ENCODE measurements around the gene NSG1. TPM values are rescaled to one million over a fixed set of nuclear protein-coding genes. Genes with fewer than 3 reads are reported as not detected.
A peak's percentile ranks its signal among the peaks of the same experiment; 100 is the strongest.

Gene NSG1
- total and polyA plus RNA-seq, 9 of the 15 experiments (the other 6 are each of a cell fraction or from before 2014, with no cell fraction given) = not detected

GRCh38 chr4:4440333-4441061, 53.6 kb downstream of the NSG1 start:
- H3K27me3 ChIP-seq (ENCODE audit: control insufficient read depth in 2 of 2, insufficient read depth in 2 of 2, low read length in 2 of 2) = no peaks in the 10 kb centered on the region
- no peaks in the 10 kb centered on the region for H4K20me1 ChIP-seq (replicated peaks; ENCODE audit: control insufficient read depth, insufficient read depth, low read length)
- no peaks in the 10 kb centered on the region for H3K79me2 ChIP-seq (ENCODE audit: control insufficient read depth, insufficient read depth, low read length)
- POLR2A ChIA-PET = interaction anchor here (0.7 kb wide), 1 partner anchor 101 kb away, joined by 3 read pairs; no protein-coding TSS in a partner anchor
- in situ Hi-C loops (cut with MboI) (no loop called here), intact Hi-C loops (cut with micrococcal nuclease) (no loop called here)
- H3K27ac ChIP-seq (ENCODE audit: extremely low read depth, low read depth, low read length) = no peak overlapping the region
- FAIRE-seq = peak; percentile 11
- CTCF ChIA-PET (ENCODE audit: low intra/inter-chr PET ratio) = no interaction called here
- no peak overlapping the region for H3K4me3 ChIP-seq
- no peak overlapping the region for H2AFZ ChIP-seq (ENCODE audit: low read depth, low read length)
- DNase-seq (ENCODE audit: extremely low read depth in 1 of 4, low spot score in 3 of 4) = no peak
- TF ChIP-seq ZBTB33 (CRISPR knock-in tag; IDR thresholded peaks at IDR 0.05) = no peak
- no peak for TF ChIP-seq ZNF280A (IDR thresholded peaks at IDR 0.05; ENCODE audit: low read depth, partially characterized antibody)
- TF ChIP-seq SUPT5H (IDR thresholded peaks at IDR 0.05) = no peak
- TF ChIP-seq PBX2 (CRISPR knock-in tag; IDR thresholded peaks at IDR 0.05; ENCODE audit: low read depth) = no peak
- TF ChIP-seq PBX2 (tag; conservative IDR thresholded peaks at IDR 0.05; ENCODE audit: low read depth) = peak; percentile 65
- no peak for TF ChIP-seq RNF2 (IDR thresholded peaks at IDR 0.05)
- TF ChIP-seq ZNF444 (CRISPR knock-in tag; IDR thresholded peaks at IDR 0.05) = no peak
- H3K36me3 ChIP-seq (ENCODE audit: control insufficient read depth, insufficient read depth, low read length) = peaks cover 11% of the 10 kb centered on the region; the same call in 1 of the 3 replicates
- peaks cover 0 to 13% of the 10 kb centered on the region in 2 experiments; a peak in 4 of 5 replicates for H3K4me1 ChIP-seq (replicated peaks in 1 of 2; ENCODE audit: control insufficient read depth in 2 of 2, insufficient read depth in 2 of 2, low read length in 2 of 2)
- no TSS peak for BruUV-seq (replicated peaks)
- ATAC-seq = no peak; the same call in 2 of the 3 replicates
- WGBS (ENCODE audit: insufficient coverage, low coverage, missing lambda C conversion rate) = 60% methylated on average over 2 of the region's 2 CpGs
- no peaks in the 10 kb centered on the region for H3K9me1 ChIP-seq (ENCODE audit: control insufficient read depth, insufficient read depth, low read length)
- H3K9ac ChIP-seq (ENCODE audit: insufficient read depth in 1 of 2, low read depth in 2 of 2, low read length in 2 of 2) = 0 out of 4 replicates have a peak overlapping the region, but pooled peaks of 1 of the 2 experiments have one; percentile 20
- no peaks in the 10 kb centered on the region for H3K9me3 ChIP-seq (replicated peaks; ENCODE audit: control insufficient read depth, insufficient read depth, low read depth, low read length)
- no peak overlapping the region for H3K4me2 ChIP-seq (ENCODE audit: insufficient read depth, low read length)
